Thymus (tissue), 11 donors: ENCODE measurements around the gene ABLIM2. TPM values are rescaled to one million over a fixed set of nuclear protein-coding genes. Genes with fewer than 3 reads are reported as not detected.

Experiments
- DNase-seq, 9 donors: peaks; one replicate each; pipeline ENCODE4 v3.0.0-alpha.2; 2013; ENCODE audit warnings: low spot score in 9 of 9, low read depth in 6 of 9, missing footprints in 1 of 9
- H3K27ac ChIP-seq, 2 donors: one replicate each; pipeline ENCODE4 v1.5.1; 2013; ENCODE audit warnings: control low read depth in 1 of 2, low read depth in 1 of 2, low read length in 1 of 2, mild to moderate bottlenecking in 1 of 2, moderate library complexity in 1 of 2
- H3K27me3 ChIP-seq, 2 donors: one replicate each; pipeline ENCODE4 v1.5.1; 2013; ENCODE audit warnings: low read length in 1 of 2; ENCODE audit not compliant: control insufficient read depth in 2 of 2, insufficient read depth in 1 of 2
- H3K36me3 ChIP-seq, 2 donors: one replicate each; pipeline ENCODE4 v1.5.1; 2013; ENCODE audit warnings: low read length in 1 of 2, mild to moderate bottlenecking in 1 of 2, moderate library complexity in 1 of 2; ENCODE audit not compliant: control insufficient read depth in 2 of 2, insufficient read depth in 2 of 2
- H3K4me1 ChIP-seq, 2 donors: one replicate each; pipeline ENCODE4 v1.5.1; 2013; ENCODE audit warnings: low read length in 2 of 2; ENCODE audit not compliant: control insufficient read depth in 2 of 2, insufficient read depth in 2 of 2
- H3K4me3 ChIP-seq, 2 donors: one replicate each; pipeline ENCODE4 v1.5.1; 2013; ENCODE audit warnings: low read length in 2 of 2, control low read depth in 1 of 2, mild to moderate bottlenecking in 1 of 2
- H3K9me3 ChIP-seq, 2 donors: one replicate each; pipeline ENCODE4 v1.5.1; 2013; ENCODE audit warnings: low read length in 1 of 2, mild to moderate bottlenecking in 1 of 2; ENCODE audit not compliant: control insufficient read depth in 2 of 2, insufficient read depth in 1 of 2
- WGBS: extraction: QIAGEN DNeasy Blood & Tissue Kit; methylation state at CpG from one replicate; pipeline ENCODE4 v1.1.7; 2013; 5-methylcytosine and 5-hydroxymethylcytosine counted together
- polyA plus RNA-seq: library from polyadenylated mRNA; stranded (reverse); fragments of 200-250 nt; gene quantifications from one replicate; pipeline ENCODE4 v1.2.3, GENCODE V29; 2013
- total RNA-seq: library from RNA; stranded (reverse); fragments of 120-200 nt; gene quantifications from one replicate; pipeline ENCODE4 v1.2.4, GENCODE V29; 2013
- donor health status: healthy.

Gene ABLIM2
- total and polyA plus RNA-seq, 2 donors: 1.0 to 7.4 TPM

DNA sequence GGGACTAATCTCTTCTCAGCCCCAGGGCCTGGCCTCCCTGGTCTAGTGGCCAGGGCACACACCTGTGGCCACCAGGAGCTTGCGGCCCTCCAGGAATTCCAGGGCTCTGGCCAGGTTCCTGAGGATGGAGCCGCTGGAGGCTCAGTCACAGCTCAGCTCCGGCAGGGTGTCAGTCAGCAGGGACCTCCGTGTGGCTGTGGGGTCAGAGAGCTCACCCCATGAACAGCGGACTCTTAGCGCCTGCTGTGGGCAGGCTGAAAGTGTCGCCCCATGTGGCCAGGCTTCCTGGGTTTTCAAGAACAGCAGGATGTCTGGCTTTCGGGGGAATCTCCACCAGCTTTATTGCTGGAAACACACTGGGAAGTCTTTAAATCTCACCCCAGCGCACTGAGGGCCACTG lies 21.2 kb upstream of the ABLIM2 start:
- no peak overlapping the region for H3K4me3 ChIP-seq
- no peak for DNase-seq
- peaks cover 0 to 6% of the 10 kb centered on the region in 2 donors for H3K9me3 ChIP-seq
- peaks cover 4 to 13% of the 10 kb centered on the region in 2 donors for H3K4me1 ChIP-seq
- 94% methylated on average over 9 of the region's 9 CpGs for WGBS
- H3K27me3 ChIP-seq: no peaks in the 10 kb centered on the region
- no peaks in the 10 kb centered on the region for H3K36me3 ChIP-seq
- no peak overlapping the region for H3K27ac ChIP-seq

DNA sequence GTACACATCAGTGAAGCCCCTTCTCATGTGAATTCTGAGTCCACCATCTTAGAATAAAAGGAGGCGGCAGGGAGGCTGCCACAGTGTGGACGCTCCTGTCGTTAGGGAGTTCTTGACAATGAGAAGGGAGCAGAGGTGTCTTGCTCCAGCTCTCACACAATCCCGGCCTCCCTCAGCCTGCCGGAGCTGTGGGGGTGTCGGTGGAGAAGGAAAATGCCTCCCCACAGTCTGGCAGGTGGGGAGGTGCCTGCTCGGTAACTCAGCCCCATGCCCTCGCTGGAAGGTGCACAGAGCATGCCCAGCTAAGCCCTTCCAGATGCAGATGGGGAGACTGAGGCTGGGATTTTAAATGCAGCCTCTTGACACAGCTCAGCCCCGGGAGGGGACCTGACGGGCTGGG lies 20.5 kb upstream of the ABLIM2 start:
- Histone ChIP-seq H3K27ac (no peak overlapping the region), H3K36me3 (no peaks in the 10 kb centered on the region), H3K4me1 (peaks cover 4 to 13% of the 10 kb centered on the region in 2 donors), H3K27me3 (no peaks in the 10 kb centered on the region), H3K9me3 (peaks cover 0 to 6% of the 10 kb centered on the region in 2 donors), H3K4me3 (no peak overlapping the region)
- 97% methylated on average over 10 of the region's 10 CpGs for WGBS
- no peak for DNase-seq

DNA sequence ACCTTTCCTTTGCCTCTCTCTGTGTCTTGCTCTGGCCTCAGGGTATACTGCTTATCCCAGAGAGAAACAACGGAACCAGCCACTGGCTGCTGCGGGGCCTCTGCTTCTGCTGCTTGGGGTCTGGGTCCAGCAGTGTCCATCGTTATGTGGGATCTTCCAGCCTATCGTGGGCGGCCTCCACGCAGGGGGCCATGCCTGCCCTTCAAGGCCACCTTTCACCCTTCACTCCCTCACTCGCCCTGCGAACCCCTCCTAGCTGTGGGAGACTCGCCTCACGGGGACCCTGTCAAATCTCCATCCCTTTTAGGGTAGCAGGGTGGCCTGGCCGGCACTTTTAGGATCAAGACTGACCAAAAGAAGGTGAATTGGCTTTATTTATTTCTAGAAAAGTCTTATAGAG lies 19.3 kb upstream of the ABLIM2 start:
- Histone ChIP-seq H3K27me3 (no peaks in the 10 kb centered on the region), H3K36me3 (no peaks in the 10 kb centered on the region), H3K4me3 (no peak overlapping the region), H3K9me3 (peaks cover 0 to 6% of the 10 kb centered on the region in 2 donors), H3K27ac (no peak overlapping the region), H3K4me1 (peaks cover 4 to 13% of the 10 kb centered on the region in 2 donors)
- DNase-seq: no peak
- WGBS: 99% methylated on average over 11 of the region's 11 CpGs

DNA sequence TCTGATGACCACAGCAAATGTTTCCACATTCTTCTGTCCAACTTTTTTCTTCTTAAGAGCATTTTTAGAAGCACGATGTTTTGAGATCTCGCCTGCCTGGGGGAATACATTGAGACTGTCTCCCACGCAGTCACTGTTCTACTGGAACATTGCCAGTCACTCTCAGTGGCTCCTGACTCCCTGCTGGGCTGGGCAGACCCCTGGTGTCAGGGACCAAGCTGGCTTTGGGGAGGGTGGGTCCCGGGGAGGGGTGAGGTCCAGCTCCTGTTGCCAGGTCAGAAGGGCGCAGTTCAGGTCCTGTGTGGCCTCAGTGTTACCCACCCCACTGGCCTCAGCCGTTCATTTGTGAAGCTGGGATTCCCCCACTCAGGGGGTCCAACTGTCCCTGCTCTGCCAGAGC lies 18.9 kb upstream of the ABLIM2 start:
- no peak for DNase-seq
- H3K27me3 ChIP-seq: no peaks in the 10 kb centered on the region
- WGBS: 89% methylated on average over 6 of the region's 6 CpGs
- H3K27ac ChIP-seq: no peak overlapping the region
- H3K4me1 ChIP-seq: peaks cover 4 to 13% of the 10 kb centered on the region in 2 donors
- peaks cover 0 to 6% of the 10 kb centered on the region in 2 donors for H3K9me3 ChIP-seq
- H3K4me3 ChIP-seq: no peak overlapping the region
- H3K36me3 ChIP-seq: no peaks in the 10 kb centered on the region

DNA sequence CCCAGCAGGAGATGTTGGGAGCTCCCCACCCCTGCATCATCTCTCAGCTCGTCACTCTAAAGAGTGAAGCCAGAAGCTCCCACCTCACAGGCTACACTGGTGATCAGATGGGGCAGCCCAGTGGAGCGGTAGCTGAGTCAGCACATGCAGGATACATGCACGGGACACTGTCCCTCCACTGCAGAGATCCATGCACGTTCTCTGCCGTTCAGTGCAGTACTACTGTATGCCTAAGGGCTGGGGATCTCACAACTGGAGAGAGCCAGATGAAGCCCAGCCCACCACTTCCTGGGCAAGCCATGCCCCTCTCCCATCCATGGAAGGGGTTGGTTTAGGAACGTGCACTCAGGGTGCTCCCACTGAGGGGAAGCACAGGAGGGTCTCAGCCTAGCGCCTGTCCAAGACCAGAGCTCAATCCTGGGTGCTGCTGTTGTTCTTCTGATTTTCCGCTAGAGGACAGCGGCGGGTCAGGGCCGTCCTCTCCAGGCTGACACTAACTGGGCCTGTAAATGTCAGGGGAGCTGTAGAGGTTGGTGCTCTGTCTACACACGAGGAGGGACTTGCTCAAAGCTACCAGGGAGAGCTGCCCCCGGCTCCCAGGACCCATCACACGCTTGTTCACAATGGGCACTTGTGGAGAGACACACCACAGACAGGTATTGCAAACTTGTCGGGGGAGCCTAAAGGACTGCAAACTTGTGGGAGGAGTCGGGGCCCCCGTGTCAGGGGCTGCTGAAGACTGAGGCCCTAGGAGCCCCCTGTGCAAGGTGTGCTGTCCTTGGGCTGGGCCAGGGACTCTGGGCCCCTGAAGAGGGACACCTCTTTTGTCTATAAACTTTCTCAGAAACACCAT lies 18.2 kb upstream of the ABLIM2 start:
- H3K9me3 ChIP-seq: peaks cover 0 to 6% of the 10 kb centered on the region in 2 donors
- WGBS: 44% methylated on average over 17 of the region's 17 CpGs
- H3K4me1 ChIP-seq: peaks cover 4 to 16% of the 10 kb centered on the region in 2 donors
- H3K27me3 ChIP-seq: peaks cover 0 to 6% of the 10 kb centered on the region in 2 donors
- peak in 5 of 9 donors; percentile 39 to 79 (median 64) for DNase-seq
- no peak overlapping the region for H3K4me3 ChIP-seq
- no peaks in the 10 kb centered on the region for H3K36me3 ChIP-seq
- H3K27ac ChIP-seq: no peak overlapping the region

DNA sequence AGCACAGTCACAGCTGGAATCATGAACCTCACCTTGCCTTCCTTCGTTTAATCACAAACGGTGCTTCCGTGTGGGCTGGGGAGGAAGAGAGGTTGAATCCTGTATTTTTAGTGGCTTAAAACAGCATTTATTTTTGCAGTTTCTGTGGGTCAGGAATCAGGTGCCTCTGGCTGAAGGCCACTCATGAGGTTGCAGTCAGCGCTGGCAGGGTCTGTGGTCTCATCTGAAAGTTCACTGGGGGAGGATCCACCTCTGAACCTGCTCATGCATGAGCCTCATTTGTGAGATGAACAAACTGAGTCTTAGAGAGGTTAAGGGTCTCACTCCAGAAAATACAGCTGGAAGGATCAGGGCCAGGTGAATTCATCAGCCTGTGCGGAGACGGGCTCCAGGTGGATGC lies 17.1 kb upstream of the ABLIM2 start:
- H3K9me3 ChIP-seq: peaks cover 0 to 6% of the 10 kb centered on the region in 2 donors
- H3K4me3 ChIP-seq: no peak overlapping the region
- H3K27ac ChIP-seq: no peak overlapping the region
- peaks cover 4 to 17% of the 10 kb centered on the region in 2 donors for H3K4me1 ChIP-seq
- DNase-seq: no peak
- H3K36me3 ChIP-seq: no peaks in the 10 kb centered on the region
- peaks cover 0 to 9% of the 10 kb centered on the region in 2 donors for H3K27me3 ChIP-seq
- WGBS: 86% methylated on average over 6 of the region's 6 CpGs

DNA sequence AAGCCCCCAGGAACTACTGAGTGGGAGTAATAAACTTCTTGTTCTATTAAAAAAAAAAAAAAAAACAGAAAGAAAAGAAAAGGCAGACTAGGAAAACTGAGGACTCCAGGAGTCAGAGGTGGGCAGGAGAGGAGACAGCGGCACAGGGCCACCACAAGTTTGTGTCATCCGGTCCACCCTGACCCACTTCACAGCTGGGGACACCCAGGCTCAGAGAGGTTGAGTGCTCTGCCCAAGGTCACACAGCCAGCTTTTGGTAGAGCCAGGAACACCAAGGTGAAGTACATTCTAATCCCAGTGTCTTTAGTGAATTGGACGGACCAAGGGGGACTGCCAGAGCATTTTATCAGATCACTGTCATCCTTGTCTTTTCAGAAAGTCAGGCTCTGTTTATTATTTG lies 16.4 kb upstream of the ABLIM2 start:
- peaks cover 4 to 17% of the 10 kb centered on the region in 2 donors for H3K4me1 ChIP-seq
- H3K27ac ChIP-seq: no peak overlapping the region
- WGBS: 98% methylated on average over 3 of the region's 3 CpGs
- peaks cover 0 to 12% of the 10 kb centered on the region in 2 donors for H3K27me3 ChIP-seq
- DNase-seq: no peak
- no peaks in the 10 kb centered on the region for H3K36me3 ChIP-seq
- peaks cover 0 to 6% of the 10 kb centered on the region in 2 donors for H3K9me3 ChIP-seq
- H3K4me3 ChIP-seq: no peak overlapping the region

DNA sequence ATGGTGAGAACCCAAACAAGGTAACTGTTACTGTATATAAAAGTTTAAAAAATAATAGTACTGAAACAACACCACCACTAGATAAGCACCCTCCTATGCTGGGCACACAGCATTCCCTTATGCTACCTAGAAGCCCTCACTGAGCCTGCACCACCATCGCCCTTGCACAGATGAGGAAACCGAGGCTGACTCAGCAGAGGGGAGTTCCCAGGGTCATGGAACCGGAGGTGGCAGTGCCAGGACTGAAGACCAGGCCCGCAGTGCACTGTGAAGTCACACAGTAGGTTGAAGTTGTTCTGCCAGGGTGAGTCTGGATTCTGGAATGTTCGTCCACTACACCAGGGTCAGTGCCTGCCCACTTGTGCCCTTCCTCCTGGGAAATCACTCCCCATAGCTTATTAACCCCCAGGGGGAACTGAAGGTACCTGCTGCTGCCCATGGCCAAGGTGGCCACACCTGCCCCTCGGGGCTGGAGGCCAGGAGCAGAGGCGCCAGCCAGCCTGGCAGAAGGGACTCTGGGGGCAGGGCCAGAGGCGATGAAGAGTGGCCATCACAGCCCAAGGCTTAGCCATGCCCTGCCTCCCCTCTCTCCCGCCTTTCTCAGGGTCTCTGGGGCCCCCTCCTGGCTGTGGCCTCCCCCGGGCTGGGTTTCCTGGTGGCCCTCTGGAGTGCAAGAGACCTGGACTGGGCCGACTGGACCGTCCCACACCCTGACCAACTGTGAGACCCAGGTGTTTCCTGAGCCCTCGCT lies 15.1 kb upstream of the ABLIM2 start:
- DNase-seq: no peak
- Histone ChIP-seq H3K27ac (no peak overlapping the region), H3K36me3 (no peaks in the 10 kb centered on the region), H3K4me1 (peaks cover 4 to 17% of the 10 kb centered on the region in 2 donors), H3K4me3 (no peak overlapping the region), H3K9me3 (peaks cover 3 to 9% of the 10 kb centered on the region in 2 donors), H3K27me3 (peaks cover 0 to 12% of the 10 kb centered on the region in 2 donors)
- 79% methylated on average over 13 of the region's 13 CpGs for WGBS
